Measurements from ENCODE around the gene SYNPR.

Gene SYNPR

GRCh38 chr3:63595221-63595620 is 317.1 kb downstream of the SYNPR start:
- TF ChIP-seq CTCF (IDR thresholded peaks at IDR 0.05): no peak

- no peak for TF ChIP-seq CTCF (IDR thresholded peaks at IDR 0.05)
These were observed 318.9 kb downstream of the SYNPR start for GRCh38 chr3:63597019-63597418.

- no peak for TF ChIP-seq CTCF (IDR thresholded peaks at IDR 0.05)
These were observed 329.6 kb downstream of the SYNPR start for GRCh38 chr3:63607716-63608115.

GRCh38 chr3:63609408-63609807 is 331.3 kb downstream of the SYNPR start:
- TF ChIP-seq CTCF (IDR thresholded peaks at IDR 0.05): no peak

GRCh38 chr3:63609834-63610233 is 331.7 kb downstream of the SYNPR start:
- no peak for TF ChIP-seq CTCF (IDR thresholded peaks at IDR 0.05)

GRCh38 chr3:63611382-63611781 is 333.3 kb downstream of the SYNPR start:
- no peak for TF ChIP-seq CTCF (IDR thresholded peaks at IDR 0.05)

- TF ChIP-seq CTCF (IDR thresholded peaks at IDR 0.05): no peak
These were observed 335.5 kb downstream of the SYNPR start for GRCh38 chr3:63613561-63613960.

GRCh38 chr3:63617391-63617790 is 339.3 kb downstream of the SYNPR start:
- no peak for TF ChIP-seq CTCF (IDR thresholded peaks at IDR 0.05)
